Tibial nerve (tissue), 4 donors: ENCODE results near the gene SCG5.

Experiments
- EP300 ChIP-seq, 2 donors: sonication (generic); formaldehyde crosslinking; IDR thresholded peaks; one replicate each; pipeline ENCODE4 v1.6.1; 2017; ENCODE audit warnings: antibody characterized with exemption in 2 of 2, mild to moderate bottlenecking in 1 of 2
- TF ChIP-seq, protein P1 (sequence below), 5 experiments: fragments of 200-600 bp in 3 of 5; fragments of 450-650 bp in 2 of 5; sonication (generic) in 3 of 5; IDR thresholded peaks; one replicate each; pipeline ENCODE4 v1.5.1; 2016 to 2019; ENCODE audit warnings: antibody characterized with exemption in 5 of 5, mild to moderate bottlenecking in 3 of 5, moderate library complexity in 2 of 5

DNA sequence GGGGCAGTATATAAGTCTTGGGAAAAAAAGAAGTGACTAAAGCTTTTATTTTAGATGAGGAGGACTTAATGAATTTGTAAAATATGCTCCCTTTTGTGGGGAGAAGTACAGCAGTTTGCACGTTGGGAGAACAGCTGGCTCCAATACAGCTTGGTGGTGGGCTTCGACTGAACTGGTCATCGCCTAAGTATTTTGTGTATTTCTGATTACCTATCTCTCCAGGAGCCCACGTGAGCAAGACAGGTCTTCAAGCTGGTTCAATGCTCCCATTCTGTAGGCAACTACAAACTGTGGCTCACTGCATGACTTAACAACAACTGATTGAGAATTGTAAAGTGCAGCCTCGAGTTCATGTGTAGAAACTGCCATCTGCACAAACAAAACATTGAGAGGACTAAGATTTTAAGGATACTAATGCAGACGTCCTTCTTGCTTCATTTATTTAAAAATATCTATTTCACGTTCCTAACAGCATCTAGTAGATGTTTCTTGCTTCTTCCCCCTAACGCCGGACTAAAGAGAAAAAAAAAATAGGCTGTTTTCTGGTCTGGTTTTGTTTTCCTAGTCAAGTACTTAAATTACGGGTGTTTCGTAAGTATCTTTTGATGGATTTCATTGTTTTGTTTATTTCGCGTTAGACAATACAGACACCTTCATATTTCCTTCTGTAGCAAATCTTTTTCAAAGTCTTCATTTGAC is 74.9 kb downstream of the SCG5 start:
- TF ChIP-seq, protein P1, sequence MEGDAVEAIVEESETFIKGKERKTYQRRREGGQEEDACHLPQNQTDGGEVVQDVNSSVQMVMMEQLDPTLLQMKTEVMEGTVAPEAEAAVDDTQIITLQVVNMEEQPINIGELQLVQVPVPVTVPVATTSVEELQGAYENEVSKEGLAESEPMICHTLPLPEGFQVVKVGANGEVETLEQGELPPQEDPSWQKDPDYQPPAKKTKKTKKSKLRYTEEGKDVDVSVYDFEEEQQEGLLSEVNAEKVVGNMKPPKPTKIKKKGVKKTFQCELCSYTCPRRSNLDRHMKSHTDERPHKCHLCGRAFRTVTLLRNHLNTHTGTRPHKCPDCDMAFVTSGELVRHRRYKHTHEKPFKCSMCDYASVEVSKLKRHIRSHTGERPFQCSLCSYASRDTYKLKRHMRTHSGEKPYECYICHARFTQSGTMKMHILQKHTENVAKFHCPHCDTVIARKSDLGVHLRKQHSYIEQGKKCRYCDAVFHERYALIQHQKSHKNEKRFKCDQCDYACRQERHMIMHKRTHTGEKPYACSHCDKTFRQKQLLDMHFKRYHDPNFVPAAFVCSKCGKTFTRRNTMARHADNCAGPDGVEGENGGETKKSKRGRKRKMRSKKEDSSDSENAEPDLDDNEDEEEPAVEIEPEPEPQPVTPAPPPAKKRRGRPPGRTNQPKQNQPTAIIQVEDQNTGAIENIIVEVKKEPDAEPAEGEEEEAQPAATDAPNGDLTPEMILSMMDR (IDR thresholded peaks at IDR 0.05) = no peak
- TF ChIP-seq EP300 (IDR thresholded peaks at IDR 0.05) = no peak
